ENCODE results near the gene CPNE8. TPM values are rescaled to one million over a fixed set of nuclear protein-coding genes. Genes with fewer than 3 reads are reported as not detected.
A peak's percentile ranks its signal among the peaks of the same experiment; 100 is the strongest.

The CPNE8 gene
- total RNA-seq, 2 donors from 2014 or later, result 7.6 to 9.6 TPM

GRCh38 chr12:38890102-38890855 lies 15.1 kb downstream of the CPNE8 start:
- Histone ChIP-seq H3K27me3 (no peaks in the 10 kb centered on the region), H3K4me1 (peaks cover 15% of the 10 kb centered on the region), H3K4me3 (no peak overlapping the region), H3K9me3 (no peaks in the 10 kb centered on the region), H3K36me3 (replicated peaks in 1 of 2; ENCODE audit: insufficient read depth in 1 of 2, low read depth in 2 of 2) (no peaks in the 10 kb centered on the region), H3K27ac (no peak overlapping the region)
- no peak for DNase-seq
- no peak for ATAC-seq
- intact Hi-C loops (cut with DNase I), result no loop called here
- TF ChIP-seq CTCF (IDR thresholded peaks at IDR 0.05), result no peak
- TF ChIP-seq POLR2A (IDR thresholded peaks at IDR 0.05), result no peak
- WGBS, 2 donors, result 45 to 60% methylated on average over 1 of the region's 1 CpG

DNA sequence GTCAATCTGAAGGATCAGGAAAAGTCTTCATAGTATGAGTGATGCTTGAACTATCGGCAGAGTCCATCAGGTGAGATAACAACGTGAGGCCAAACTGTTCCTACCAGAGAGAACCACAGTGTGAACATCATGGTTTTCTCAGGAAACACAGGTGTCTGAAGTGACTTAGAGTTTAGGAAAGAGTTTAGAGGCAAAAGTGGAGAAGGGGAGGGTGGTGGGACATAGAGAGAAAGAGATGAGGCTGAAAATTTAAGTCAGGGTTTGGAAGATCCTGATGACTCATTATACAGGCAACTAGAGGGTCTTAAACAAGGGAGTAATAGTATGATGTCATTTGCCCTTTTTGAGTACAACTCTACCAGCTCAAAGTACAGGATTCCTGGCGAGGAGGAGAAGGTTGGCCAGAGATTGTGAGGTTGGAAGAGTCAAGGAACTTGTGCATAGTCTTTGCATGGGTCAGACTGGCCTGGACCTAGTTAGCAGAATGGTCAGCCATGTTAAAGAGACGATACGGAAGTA lies 16.0 kb downstream of the CPNE8 start:
- Histone ChIP-seq H3K4me1 (peaks cover 15% of the 10 kb centered on the region), H3K27me3 (no peaks in the 10 kb centered on the region), H3K9me3 (no peaks in the 10 kb centered on the region), H3K36me3 (replicated peaks in 1 of 2; ENCODE audit: insufficient read depth in 1 of 2, low read depth in 2 of 2) (no peaks in the 10 kb centered on the region), H3K27ac (no peak overlapping the region), H3K4me3 (no peak overlapping the region)
- 66 to 71% methylated on average over 5 of the region's 5 CpGs for WGBS, 2 donors
- ATAC-seq (no peak), DNase-seq (no peak)
- intact Hi-C loops (cut with DNase I), result no loop called here
- TF ChIP-seq POLR2A (IDR thresholded peaks at IDR 0.05), result no peak
- TF ChIP-seq CTCF (IDR thresholded peaks at IDR 0.05), result no peak

- DNase-seq, result no peak
- TF ChIP-seq CTCF (IDR thresholded peaks at IDR 0.05), result no peak
- no peak for TF ChIP-seq POLR2A (IDR thresholded peaks at IDR 0.05)
- no peaks in the 10 kb centered on the region for H3K27me3 ChIP-seq
- no peaks in the 10 kb centered on the region for H3K9me3 ChIP-seq
- peaks cover 10% of the 10 kb centered on the region for H3K4me1 ChIP-seq
- no peak overlapping the region for H3K4me3 ChIP-seq
- no peak for ATAC-seq
- intact Hi-C loops (cut with DNase I), result no loop called here
- 54 to 84% methylated on average over 1 of the region's 1 CpG for WGBS, 2 donors
- no peaks in the 10 kb centered on the region for H3K36me3 ChIP-seq (replicated peaks in 1 of 2; ENCODE audit: insufficient read depth in 1 of 2, low read depth in 2 of 2)
- H3K27ac ChIP-seq, result no peak overlapping the region
These were observed 17.6 kb downstream of the CPNE8 start for GRCh38 chr12:38887770-38888169.

- peaks cover 2% of the 10 kb centered on the region for H3K4me1 ChIP-seq
- no peaks in the 10 kb centered on the region for H3K9me3 ChIP-seq
- TF ChIP-seq CTCF (IDR thresholded peaks at IDR 0.05) (no peak), POLR2A (IDR thresholded peaks at IDR 0.05) (no peak)
- no peaks in the 10 kb centered on the region for H3K27me3 ChIP-seq
- no peak overlapping the region for H3K4me3 ChIP-seq
- no peaks in the 10 kb centered on the region for H3K36me3 ChIP-seq (replicated peaks in 1 of 2; ENCODE audit: insufficient read depth in 1 of 2, low read depth in 2 of 2)
- WGBS, 2 donors, result 87 to 97% methylated on average over 1 of the region's 1 CpG
- intact Hi-C loops (cut with DNase I), result no loop called here
- ATAC-seq, result no peak
- no peak overlapping the region for H3K27ac ChIP-seq
- DNase-seq, result no peak
These were observed 18.5 kb downstream of the CPNE8 start for GRCh38 chr12:38886931-38887330.

DNA sequence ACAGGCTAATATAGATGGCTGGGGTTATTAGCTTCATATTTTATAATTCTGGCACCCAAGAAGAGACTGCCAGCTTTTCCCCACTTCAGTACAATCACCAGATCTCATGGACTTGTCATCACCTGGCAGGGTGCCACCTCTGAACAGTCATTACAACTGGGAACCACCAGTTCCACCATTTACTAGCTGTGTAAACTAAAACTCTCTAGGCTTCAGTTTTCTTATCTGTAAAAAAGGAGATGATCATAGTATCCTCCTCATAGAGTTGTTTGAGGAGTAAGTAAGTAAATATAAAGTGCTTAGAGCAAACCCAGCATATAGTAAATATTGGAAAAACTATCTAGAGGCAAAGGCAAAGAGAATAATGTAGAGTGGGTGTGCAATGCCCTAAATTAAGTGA lies 19.3 kb downstream of the CPNE8 start:
- Histone ChIP-seq H3K27ac (no peak overlapping the region), H3K27me3 (no peaks in the 10 kb centered on the region), H3K4me1 (no peaks in the 10 kb centered on the region), H3K4me3 (no peak overlapping the region), H3K9me3 (no peaks in the 10 kb centered on the region), H3K36me3 (replicated peaks in 1 of 2; ENCODE audit: insufficient read depth in 1 of 2, low read depth in 2 of 2) (no peaks in the 10 kb centered on the region)
- DNase-seq, result peak; percentile 32 to 47 (median 39)
- intact Hi-C loops (cut with DNase I), result no loop called here
- ATAC-seq, result no peak
- TF ChIP-seq CTCF (IDR thresholded peaks at IDR 0.05) (no peak), POLR2A (IDR thresholded peaks at IDR 0.05) (no peak)

All from body of pancreas (tissue), 4 donors.